Stimulated activated CD4-positive, alpha-beta T cell treated with anti-CD3 and anti-CD28 coated beads, Interleukin-2, amount 100 ng/mL, for 4 hours (primary cell): ENCODE measurements around the gene CLDN1.
"Not testable (repeated sequence)": the region's sequence is repeated elsewhere in the genome, so short reads cannot be mapped to it uniquely, and the experiment has no call there.

Experiments
- DNase-seq: peaks from one replicate; pipeline ENCODE4 v3.0.0-alpha.2; 2020; ENCODE audit warnings: low read depth

Gene CLDN1

DNA sequence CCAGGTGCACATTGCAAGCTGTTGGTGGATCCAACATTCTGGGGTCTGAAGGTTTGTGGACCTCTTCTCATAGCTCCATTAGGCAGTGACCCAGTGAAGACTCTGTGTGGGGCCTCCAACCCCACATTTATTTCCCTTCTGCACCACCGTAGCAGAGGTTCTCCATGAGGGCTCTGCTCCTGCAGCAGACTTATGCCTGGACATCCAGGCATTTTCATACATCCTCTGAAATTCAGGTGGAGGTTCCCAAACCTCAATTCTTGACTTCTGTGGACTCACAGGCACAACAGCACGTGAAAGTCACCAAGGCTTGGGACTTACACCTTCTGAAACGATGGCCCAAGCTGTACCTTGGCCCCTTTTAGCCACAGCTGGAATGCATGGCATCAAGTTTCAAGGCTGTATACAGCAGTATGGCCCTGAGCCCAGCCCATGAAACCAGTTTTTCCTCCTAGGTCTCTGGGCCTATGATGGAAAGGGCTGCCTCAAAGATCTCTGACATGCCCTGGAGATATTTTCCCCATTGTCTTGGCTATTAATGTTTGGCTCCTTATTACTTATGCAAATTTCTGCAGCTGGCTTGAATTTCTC, 30.2 kb downstream of the CLDN1 start:
- no peak for DNase-seq

DNA sequence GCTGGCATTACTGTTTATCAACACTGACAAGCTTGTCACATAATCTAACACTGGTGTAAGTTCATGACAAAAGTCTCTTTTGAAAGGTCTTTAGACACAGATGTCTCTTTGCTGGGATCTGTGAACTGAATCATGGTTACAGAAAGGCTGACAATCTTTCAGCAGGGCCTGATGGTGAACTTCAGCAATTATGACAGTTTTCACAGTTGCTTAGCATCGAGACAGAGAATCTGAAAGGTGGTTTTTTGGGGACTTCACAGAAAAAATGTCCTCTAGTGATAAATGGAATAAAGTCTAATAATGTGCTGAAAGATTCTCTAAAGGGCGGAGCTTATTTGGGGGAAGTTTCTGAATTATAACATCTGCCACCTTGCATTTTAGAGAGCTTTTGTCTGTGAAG, 32.3 kb downstream of the CLDN1 start:
- DNase-seq: no peak

- DNase-seq: no peak
Observed at GRCh38 chr3:190288836-190289235, 33.4 kb downstream of the CLDN1 start.

GRCh38 chr3:190286014-190286413, 36.2 kb downstream of the CLDN1 start:
- DNase-seq: no peak

DNA sequence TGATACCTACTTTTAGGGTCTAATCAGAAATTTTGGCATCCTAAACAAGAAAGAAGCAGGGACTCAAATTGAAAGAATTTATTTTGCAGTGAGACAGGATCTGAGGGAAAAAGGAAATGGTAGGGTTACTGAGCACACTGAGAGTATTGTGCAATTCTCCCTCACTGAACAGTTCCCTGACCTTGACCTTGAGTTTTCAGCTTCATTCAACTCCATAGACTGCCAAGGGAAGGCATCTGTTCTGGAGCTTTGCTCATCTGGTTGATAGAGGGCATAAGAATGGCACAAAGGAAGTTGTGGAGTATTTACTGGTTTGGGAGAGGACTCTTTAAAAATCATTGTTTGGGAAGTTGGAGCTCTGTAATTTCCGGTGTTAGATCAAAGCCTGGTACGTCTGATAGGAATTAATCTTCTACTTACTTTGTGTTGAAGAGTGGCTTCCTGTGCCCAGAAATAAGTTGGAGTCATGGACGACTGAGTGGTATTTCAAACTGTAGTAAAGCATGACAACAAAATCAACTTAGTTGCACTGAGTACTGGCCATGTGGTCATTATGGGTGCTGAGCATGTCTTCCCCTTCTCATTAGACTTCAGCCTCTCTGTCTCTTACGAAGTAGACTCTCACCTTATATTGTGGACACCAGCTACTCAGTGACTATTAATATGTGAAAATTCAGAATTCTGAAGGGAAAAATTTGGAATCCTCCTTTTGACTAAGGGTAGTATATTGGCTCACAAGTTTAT, 40.8 kb downstream of the CLDN1 start:
- no peak for DNase-seq

DNA sequence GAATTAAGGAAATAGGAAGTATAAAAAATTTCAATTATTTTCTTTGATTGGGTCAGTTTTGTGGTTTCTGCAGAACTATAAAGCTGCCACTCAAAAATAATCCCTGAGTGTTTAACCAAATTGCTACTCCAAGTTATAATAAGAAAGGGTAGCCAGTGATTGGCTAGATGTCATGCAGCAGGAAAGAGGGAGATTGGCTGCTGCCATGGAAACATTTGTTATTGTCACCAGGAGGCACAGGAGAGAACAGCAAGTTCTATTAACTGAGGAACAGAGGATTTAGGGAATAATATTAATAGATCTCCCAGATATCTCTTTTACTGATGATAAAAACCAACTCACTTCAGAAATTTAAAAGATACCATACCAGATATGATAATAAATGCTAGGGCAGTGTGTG, 42.6 kb downstream of the CLDN1 start:
- no peak for DNase-seq

GRCh38 chr3:190272747-190273146, 49.5 kb downstream of the CLDN1 start:
- DNase-seq: no peak

- DNase-seq: no peak
Observed at GRCh38 chr3:190269101-190269500, 53.1 kb downstream of the CLDN1 start.

DNA sequence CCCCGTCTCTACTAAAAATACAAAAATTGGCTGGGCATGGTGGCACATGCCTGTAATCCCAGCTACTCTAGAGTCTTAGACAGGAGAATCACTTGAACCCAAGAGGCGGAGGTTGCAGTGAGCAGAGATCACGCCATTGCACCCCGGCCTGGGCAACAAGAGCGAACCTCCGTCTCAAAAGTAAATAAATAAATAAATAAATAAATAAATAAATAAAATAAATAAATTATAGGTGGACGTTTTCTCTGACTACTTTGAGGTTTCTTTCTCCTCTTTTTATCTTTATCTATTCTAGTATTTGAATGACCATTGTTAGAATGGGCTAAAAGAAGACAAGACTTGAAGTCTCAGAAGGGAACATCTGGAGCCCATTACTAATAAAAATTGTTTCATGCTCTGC, 54.8 kb downstream of the CLDN1 start:
- not testable (repeated sequence) for DNase-seq

DNA sequence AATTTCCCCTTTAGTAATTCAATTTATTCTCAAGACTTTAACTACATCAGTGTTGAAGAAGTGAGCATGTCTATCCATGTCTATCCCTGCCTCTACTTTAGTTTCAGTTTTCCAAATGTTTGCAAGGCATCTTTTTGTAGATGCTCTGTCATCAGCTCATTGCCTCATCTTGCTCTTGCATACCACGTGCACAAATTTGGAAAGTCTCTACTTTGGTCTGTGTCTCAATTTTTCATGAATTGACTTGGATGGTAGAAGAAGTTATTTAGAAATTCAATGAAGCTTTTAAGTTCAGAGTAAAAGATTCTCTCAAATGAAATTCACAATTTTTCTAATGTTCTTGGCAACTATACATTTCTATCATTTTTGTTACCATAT, 55.3 kb downstream of the CLDN1 start:
- DNase-seq: no peak

GRCh38 chr3:190266265-190266912, 55.9 kb downstream of the CLDN1 start:
- DNase-seq: no peak

DNA sequence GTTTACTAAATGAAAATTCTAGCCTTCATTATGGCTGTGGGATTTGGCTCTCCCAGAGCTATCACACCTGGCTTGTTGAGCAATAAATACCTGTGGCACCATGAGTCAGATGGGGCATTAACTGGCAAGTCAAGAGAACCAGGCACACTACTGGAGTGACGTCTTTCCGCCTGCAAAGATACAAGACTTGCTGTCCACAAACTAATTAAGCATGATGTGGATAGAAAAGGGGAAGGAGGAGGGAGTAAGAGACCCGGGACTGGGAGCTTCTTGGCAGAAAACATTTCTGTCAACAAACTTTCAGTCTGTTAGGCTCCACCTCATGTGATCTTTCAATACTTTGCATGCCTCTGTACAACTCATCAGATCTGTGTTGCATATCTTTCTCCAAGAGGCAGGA, 56.5 kb downstream of the CLDN1 start:
- DNase-seq: no peak

- DNase-seq: no peak
Observed at GRCh38 chr3:190265126-190265525, 57.1 kb downstream of the CLDN1 start.

GRCh38 chr3:190261740-190262139, 60.5 kb downstream of the CLDN1 start:
- DNase-seq: no peak

DNA sequence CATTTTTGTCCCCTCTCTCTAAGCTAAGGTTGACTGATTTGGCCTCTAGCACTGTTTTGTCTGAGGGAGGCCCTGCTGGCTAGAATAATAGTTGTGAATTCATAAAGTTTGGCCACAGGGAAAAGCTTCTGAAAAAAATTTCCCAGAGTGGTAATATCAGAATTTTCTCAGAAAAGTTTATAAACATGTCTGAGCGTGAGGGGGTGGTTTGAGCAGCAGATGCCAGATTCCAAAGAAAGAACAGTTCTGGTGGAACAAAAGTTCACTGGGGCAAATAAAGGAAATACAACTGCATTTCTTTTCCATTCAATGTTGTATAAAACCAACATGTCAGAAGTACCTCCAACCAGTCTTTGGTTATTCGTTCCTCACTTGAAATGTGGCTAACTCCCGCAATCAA, 61.2 kb downstream of the CLDN1 start:
- DNase-seq: no peak

GRCh38 chr3:190260301-190260700, 61.9 kb downstream of the CLDN1 start:
- no peak for DNase-seq

DNA sequence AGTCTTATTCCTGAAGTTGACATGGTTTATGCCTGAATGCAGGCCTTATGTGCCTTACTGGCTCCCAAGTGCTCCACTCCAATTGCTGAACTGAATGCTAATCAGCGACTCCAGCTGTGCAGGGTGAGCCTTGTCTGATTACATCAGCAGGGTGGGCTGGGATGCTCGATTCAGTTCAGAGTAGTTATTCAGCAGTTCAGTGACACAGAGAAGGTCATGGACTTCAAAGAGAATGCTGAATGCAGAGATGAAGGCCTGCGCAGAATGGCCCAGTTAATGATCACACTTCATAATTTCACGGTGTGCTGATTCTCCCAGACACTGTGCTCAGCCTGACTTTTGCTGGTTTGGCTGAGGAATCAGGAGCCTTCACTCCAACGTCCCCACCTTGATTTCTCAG, 63.6 kb downstream of the CLDN1 start:
- no peak for DNase-seq
